ENCODE measurements around the gene CLCN2. TPM values are rescaled to one million over a fixed set of nuclear protein-coding genes. Genes with fewer than 3 reads are reported as not detected.

Gene CLCN2
- total RNA-seq, 1 experiment from 2014 or later = 13.0 TPM

- H3K4me2 ChIP-seq (ENCODE audit: low read length) = no peak overlapping the region
- no TSS peak for BruUV-seq (replicated peaks)
- H3K9me3 ChIP-seq (ENCODE audit: low read length) = no peaks in the 10 kb centered on the region
- H3K4me3 ChIP-seq (ENCODE audit: low read length) = no peak overlapping the region
- no peaks in the 10 kb centered on the region for H3F3A ChIP-seq (ENCODE audit: low read length, unreplicated experiment)
- TF ChIP-seq CTCF (conservative IDR thresholded peaks at IDR 0.05; ENCODE audit: low read depth, low read length) (no peak), EZH2 (IDR thresholded peaks at IDR 0.05; ENCODE audit: low read length, unreplicated experiment) (no peak), EZH2phosphoT487 (IDR thresholded peaks at IDR 0.05; ENCODE audit: borderline replicate concordance, low read length) (no peak)
- H3K36me3 ChIP-seq (ENCODE audit: low read depth, low read length) = peaks cover 84% of the 10 kb centered on the region
- no peaks in the 10 kb centered on the region for H3K27me3 ChIP-seq (ENCODE audit: low read length)
- DNase-seq = no peak
- no peak overlapping the region for H3K27ac ChIP-seq (ENCODE audit: low read length)
- H3K4me1 ChIP-seq (ENCODE audit: insufficient read depth, low read length) = peaks cover 21% of the 10 kb centered on the region
- peaks cover 82% of the 10 kb centered on the region for H3K79me2 ChIP-seq (ENCODE audit: low read length)
- intact Hi-C loops (cut with micrococcal nuclease) = no loop called here
- no peak overlapping the region for H3K9ac ChIP-seq (ENCODE audit: low read length)
- H2AFZ ChIP-seq (ENCODE audit: low read length) = no peak overlapping the region
- no peaks in the 10 kb centered on the region for H3K9me2 ChIP-seq (replicated peaks; ENCODE audit: low read length)
- ChIA-PET POLR2A (ENCODE audit: unreplicated experiment) (no interaction called here), CTCF (no interaction called here)
- no peak for ATAC-seq
- peaks cover 46% of the 10 kb centered on the region for H4K20me1 ChIP-seq (ENCODE audit: low read length)
Observed at GRCh38 chr3:184323696-184324095, 37.7 kb downstream of the CLCN2 start.

DNA sequence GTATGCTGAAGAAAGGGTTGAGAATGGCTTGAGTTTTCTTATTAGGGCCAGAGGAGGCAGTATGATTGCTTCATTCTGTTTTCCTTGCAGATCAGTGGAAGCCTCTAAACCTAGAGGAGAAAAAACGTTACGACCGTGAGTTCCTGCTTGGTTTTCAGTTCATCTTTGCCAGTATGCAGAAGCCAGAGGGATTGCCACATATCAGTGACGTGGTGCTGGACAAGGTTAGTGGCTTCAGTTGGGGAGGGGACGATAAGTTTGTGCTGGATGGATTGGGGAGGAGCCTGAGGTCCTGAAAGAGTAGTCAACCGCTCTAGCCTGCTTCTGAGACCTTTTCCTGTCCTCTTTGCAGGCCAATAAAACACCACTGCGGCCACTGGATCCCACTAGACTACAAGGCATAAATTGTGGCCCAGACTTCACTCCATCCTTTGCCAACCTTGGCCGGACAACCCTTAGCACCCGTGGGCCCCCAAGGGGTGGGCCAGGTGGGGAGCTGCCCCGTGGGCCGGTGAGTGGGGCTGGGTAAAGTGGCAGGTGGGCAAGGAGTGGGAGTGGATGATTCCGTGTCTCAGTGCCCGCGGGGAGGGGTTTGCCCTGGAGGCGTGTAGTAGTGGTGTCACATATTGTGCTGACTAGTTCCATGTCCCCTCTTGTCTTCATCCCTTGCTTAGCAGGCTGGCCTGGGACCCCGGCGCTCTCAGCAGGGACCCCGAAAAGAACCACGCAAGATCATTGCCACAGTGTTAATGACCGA lies 38.5 kb downstream of the CLCN2 start:
- H3K36me3 ChIP-seq (ENCODE audit: low read depth, low read length) = peaks cover 81% of the 10 kb centered on the region
- BruUV-seq (replicated peaks) = no TSS peak

More for the DNA sequence above, 38.5 kb downstream of the CLCN2 start:
- DNase-seq (no peak), ATAC-seq (no peak)
- ChIA-PET CTCF (no interaction called here), POLR2A (ENCODE audit: unreplicated experiment) (no interaction called here)
- intact Hi-C loops (cut with micrococcal nuclease) = no loop called here
- Histone ChIP-seq H3K9me3 (ENCODE audit: low read length) (no peaks in the 10 kb centered on the region), H3K79me2 (ENCODE audit: low read length) (peaks cover 86% of the 10 kb centered on the region), H3K27ac (ENCODE audit: low read length) (no peak overlapping the region), H3K4me3 (ENCODE audit: low read length) (no peak overlapping the region), H3K9ac (ENCODE audit: low read length) (no peak overlapping the region), H3K9me2 (replicated peaks; ENCODE audit: low read length) (no peaks in the 10 kb centered on the region), H2AFZ (ENCODE audit: low read length) (no peak overlapping the region), H3K4me1 (ENCODE audit: insufficient read depth, low read length) (peaks cover 24% of the 10 kb centered on the region), H3K27me3 (ENCODE audit: low read length) (no peaks in the 10 kb centered on the region), H4K20me1 (ENCODE audit: low read length) (peaks cover 53% of the 10 kb centered on the region), H3K4me2 (ENCODE audit: low read length) (no peak overlapping the region), H3F3A (ENCODE audit: low read length, unreplicated experiment) (no peaks in the 10 kb centered on the region)
- TF ChIP-seq EZH2 (IDR thresholded peaks at IDR 0.05; ENCODE audit: low read length, unreplicated experiment) = no peak
- TF ChIP-seq CTCF (conservative IDR thresholded peaks at IDR 0.05; ENCODE audit: low read depth, low read length) = no peak
- TF ChIP-seq EZH2phosphoT487 (IDR thresholded peaks at IDR 0.05; ENCODE audit: borderline replicate concordance, low read length) = no peak

Data from PC-3 (cell line).